Upper lobe of left lung (tissue), 6 donors: ENCODE results near the gene RPLP2. TPM values are rescaled to one million over a fixed set of nuclear protein-coding genes. Genes with fewer than 3 reads are reported as not detected.

ENCODE experiments used
- ATAC-seq, 2 donors: fragments of 200-7000 bp; cut with Tn5 transposase; one replicate each; pipeline ENCODE4 v1.9.1; 2022; ENCODE audit warnings: mild to moderate bottlenecking in 2 of 2, moderate library complexity in 2 of 2; ENCODE audit not compliant: low FRiP score in 2 of 2
- DNase-seq, 2 donors: peaks; one replicate each; pipeline ENCODE4 v3.0.0-alpha.2; 2019 to 2020
- H3K27ac ChIP-seq, 4 donors: fragments of 200-600 bp; sonication (generic); one replicate each; pipeline ENCODE4 v1.5.1; 2016 to 2019
- H3K27me3 ChIP-seq, 4 donors: fragments of 200-600 bp; sonication (generic); one replicate each; pipeline ENCODE4 v1.5.1; 2017 to 2019
- H3K36me3 ChIP-seq, 4 donors: fragments of 200-600 bp; sonication (generic); one replicate each; pipeline ENCODE4 v1.5.1; 2016 to 2019
- H3K4me1 ChIP-seq, 4 donors: fragments of 200-600 bp; sonication (generic); one replicate each; pipeline ENCODE4 v1.5.1; 2018 to 2019
- H3K4me3 ChIP-seq, 4 donors: fragments of 200-600 bp; sonication (generic); one replicate each; pipeline ENCODE4 v1.5.1; 2017 to 2019; ENCODE audit warnings: mild to moderate bottlenecking in 2 of 4, moderate library complexity in 1 of 4
- H3K9me3 ChIP-seq, 4 donors: fragments of 200-600 bp; sonication (generic); one replicate each; pipeline ENCODE4 v1.5.1; 2018 to 2019
- CTCF ChIP-seq, 6 experiments: fragments of 450-650 bp in 4 of 6; fragments of 200-600 bp in 2 of 6; sonication (generic) in 2 of 6; IDR thresholded peaks; one replicate each; pipeline ENCODE4 v1.5.1; 2016 to 2019; ENCODE audit warnings: antibody characterized with exemption in 6 of 6
- EP300 ChIP-seq, 4 donors: sonication (generic); formaldehyde crosslinking; IDR thresholded peaks; one replicate each; pipeline ENCODE4 v1.5.1; 2017; ENCODE audit warnings: antibody characterized with exemption in 4 of 4, control low read depth in 2 of 4
- POLR2A ChIP-seq, 4 donors: fragments of 450-650 bp; IDR thresholded peaks; one replicate each; pipeline ENCODE4 v1.5.1; 2016 to 2017; ENCODE audit warnings: antibody characterized with exemption in 4 of 4, mild to moderate bottlenecking in 2 of 4
- POLR2AphosphoS5 ChIP-seq, 2 donors: sonication (generic); formaldehyde crosslinking; IDR thresholded peaks; one replicate each; pipeline ENCODE4 v1.5.1; 2017; ENCODE audit warnings: antibody characterized with exemption in 2 of 2
- WGBS, 2 donors: methylation state at CpG; one replicate each; pipeline ENCODE4 v1.1.5; 2017 to 2018; 5-methylcytosine and 5-hydroxymethylcytosine counted together
- total RNA-seq, 6 donors: library from RNA; depleted of rRNA in 4 of 6; stranded (reverse); fragments of >200 nt in 4 of 6; gene quantifications; one replicate each; pipeline versions ENCODE4 v1.1.0 to v1.2.1, GENCODE V29; 2016 to 2021
- donor health status: DM: no; HTN: no; CAD: no; lungs with moderate emphysema.
- donor health status: DM: no; HTN: yes; CAD: no; lungs with severe emphysema.

Gene RPLP2
- total RNA-seq, 6 donors from 2014 or later = 451 to 1,926 (median 773) TPM

GRCh38 chr11:801097-801780 lies 8.5 kb upstream of the RPLP2 start:
- ATAC-seq = no peak
- peak in 1 of 2 donors; percentile 69 for DNase-seq
- Histone ChIP-seq H3K4me3 (no peak overlapping the region), H3K9me3 (no peaks in the 10 kb centered on the region), H3K36me3 (peaks cover 0 to 34% (median 8%) of the 10 kb centered on the region in 4 donors), H3K4me1 (peaks cover 28 to 49% (median 32%) of the 10 kb centered on the region in 4 donors), H3K27me3 (no peaks in the 10 kb centered on the region), H3K27ac (no peak overlapping the region)
- 92 to 94% methylated on average over 10 to 17 of the region's 20 CpGs for WGBS, 2 donors
- TF ChIP-seq CTCF (IDR thresholded peaks at IDR 0.05) = no peak
- no peak for TF ChIP-seq POLR2A (IDR thresholded peaks at IDR 0.05)
- TF ChIP-seq POLR2AphosphoS5 (IDR thresholded peaks at IDR 0.05) = no peak
- TF ChIP-seq EP300 (IDR thresholded peaks at IDR 0.05) = no peak

- WGBS, 2 donors = 94 to 98% methylated on average over 13 to 18 of the region's 21 CpGs
- DNase-seq (peak in 1 of 2 donors; percentile 84), ATAC-seq (no peak)
Measured at GRCh38 chr11:802018-802617, 7.6 kb upstream of the RPLP2 start.

GRCh38 chr11:802693-803466 lies 6.9 kb upstream of the RPLP2 start:
- H3K27me3 ChIP-seq = no peaks in the 10 kb centered on the region
- no peak overlapping the region for H3K4me3 ChIP-seq
- TF ChIP-seq POLR2A (IDR thresholded peaks at IDR 0.05) = no peak
- TF ChIP-seq POLR2AphosphoS5 (IDR thresholded peaks at IDR 0.05) = no peak
- no peak for TF ChIP-seq EP300 (IDR thresholded peaks at IDR 0.05)
- no peak for TF ChIP-seq CTCF (IDR thresholded peaks at IDR 0.05)
- 84 to 95% methylated on average over 8 to 27 of the region's 28 CpGs for WGBS, 2 donors
- DNase-seq (peak in 1 of 2 donors; percentile 79), ATAC-seq (no peak)
- peaks cover 19 to 32% (median 22%) of the 10 kb centered on the region in 4 donors for H3K4me1 ChIP-seq
- H3K36me3 ChIP-seq = peaks cover 0 to 34% (median 8%) of the 10 kb centered on the region in 4 donors
- no peaks in the 10 kb centered on the region for H3K9me3 ChIP-seq
- no peak overlapping the region for H3K27ac ChIP-seq

More at GRCh38 chr11:802018-802617, 7.6 kb upstream of the RPLP2 start:
- Histone ChIP-seq H3K4me3 (no peak overlapping the region), H3K27ac (no peak overlapping the region), H3K9me3 (no peaks in the 10 kb centered on the region), H3K36me3 (peaks cover 0 to 34% (median 8%) of the 10 kb centered on the region in 4 donors), H3K27me3 (no peaks in the 10 kb centered on the region), H3K4me1 (peaks cover 19 to 40% (median 23%) of the 10 kb centered on the region in 4 donors)
- TF ChIP-seq POLR2A (IDR thresholded peaks at IDR 0.05) (no peak), POLR2AphosphoS5 (IDR thresholded peaks at IDR 0.05) (no peak), CTCF (IDR thresholded peaks at IDR 0.05) (no peak), EP300 (IDR thresholded peaks at IDR 0.05) (no peak)

- Histone ChIP-seq H3K27me3 (no peaks in the 10 kb centered on the region), H3K9me3 (no peaks in the 10 kb centered on the region), H3K4me3 (no peak overlapping the region), H3K36me3 (peaks cover 0 to 34% (median 8%) of the 10 kb centered on the region in 4 donors), H3K27ac (no peak overlapping the region), H3K4me1 (peaks cover 19 to 33% (median 25%) of the 10 kb centered on the region in 4 donors)
- WGBS, 2 donors = 60 to 83% methylated on average over 1 to 7 of the region's 8 CpGs
- ATAC-seq (no peak), DNase-seq (no peak)
- TF ChIP-seq EP300 (IDR thresholded peaks at IDR 0.05) = no peak
- no peak for TF ChIP-seq POLR2A (IDR thresholded peaks at IDR 0.05)
- TF ChIP-seq CTCF (IDR thresholded peaks at IDR 0.05) = no peak
- no peak for TF ChIP-seq POLR2AphosphoS5 (IDR thresholded peaks at IDR 0.05)
Measured at GRCh38 chr11:803467-803742, 6.4 kb upstream of the RPLP2 start.
